ENCODE measurements around the gene CPSF4L. TPM values are rescaled to one million over a fixed set of nuclear protein-coding genes. Genes with fewer than 3 reads are reported as not detected.

CPSF4L gene, protein sequence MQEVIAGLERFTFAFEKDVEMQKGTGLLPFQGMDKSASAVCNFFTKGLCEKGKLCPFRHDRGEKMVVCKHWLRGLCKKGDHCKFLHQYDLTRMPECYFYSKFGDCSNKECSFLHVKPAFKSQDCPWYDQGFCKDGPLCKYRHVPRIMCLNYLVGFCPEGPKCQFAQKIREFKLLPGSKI
- not detected in 2 replicates for total RNA-seq

DNA sequence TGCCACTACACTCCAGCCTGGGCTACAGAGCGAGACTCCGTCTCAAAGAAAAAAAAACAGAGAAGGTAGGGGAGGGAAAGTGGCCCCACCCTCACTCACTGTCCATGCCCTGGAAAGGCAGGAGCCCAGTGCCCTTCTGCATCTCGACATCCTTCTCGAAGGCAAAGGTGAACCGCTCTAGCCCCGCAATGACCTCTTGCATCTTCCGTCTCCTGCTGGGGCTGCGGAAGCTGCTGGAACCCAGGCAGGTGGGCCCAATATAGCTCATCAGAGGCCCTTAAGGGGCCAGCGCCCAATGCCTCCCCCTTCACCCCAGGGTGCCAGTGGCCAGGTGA lies at the start of gene CPSF4L:
Gene CPSF4L (minus strand): TSS at position 264 of the 335 bp plus-strand sequence. CDS start 62 bp downstream, at position 202.

Other genes with a start within 250 kb of the CPSF4L start
- gene SLC39A11, start 169.2 kb downstream of the CPSF4L start, total RNA-seq: 21.2 and 32.5 TPM in 2 replicates
- not detected in 2 replicates for gene SSTR2, start 96.9 kb downstream of the CPSF4L start, total RNA-seq
- 16.1 and 18.1 TPM in 2 replicates for gene COG1, start 68.8 kb downstream of the CPSF4L start, total RNA-seq
- 80.5 and 84.7 TPM in 2 replicates for gene CDC42EP4, start 50.1 kb upstream of the CPSF4L start, total RNA-seq